Testis (tissue), 3 donors: Measurements from ENCODE around the gene APLF. TPM values are rescaled to one million over a fixed set of nuclear protein-coding genes. Genes with fewer than 3 reads are reported as not detected.

ENCODE experiments used
- DNase-seq: peaks from one replicate; pipeline ENCODE4 v3.0.0-alpha.2; 2019
- H3K27ac ChIP-seq, 2 donors: fragments of 200-600 bp; sonication (generic); one replicate each; pipeline ENCODE4 v1.5.1; 2019
- H3K27me3 ChIP-seq: fragments of 200-600 bp; sonication (generic); one replicate; pipeline ENCODE4 v1.5.1; 2019
- H3K36me3 ChIP-seq: fragments of 200-600 bp; sonication (generic); one replicate; pipeline ENCODE4 v1.5.1; 2017; ENCODE audit warnings: low read depth; ENCODE audit errors: missing control alignments
- H3K4me1 ChIP-seq: fragments of 200-600 bp; sonication (generic); one replicate; pipeline ENCODE4 v1.5.1; 2019
- H3K4me3 ChIP-seq, 2 donors: fragments of 200-600 bp; sonication (generic); one replicate each; pipeline ENCODE4 v1.5.1; 2017 to 2019
- H3K9me3 ChIP-seq: fragments of 200-600 bp; sonication (generic); one replicate; pipeline ENCODE4 v1.5.1; 2017
- POLR2A ChIP-seq: fragments of 450-650 bp; IDR thresholded peaks from one replicate; pipeline ENCODE4 v1.6.1; 2017; ENCODE audit warnings: antibody characterized with exemption, mild to moderate bottlenecking, moderate library complexity
- WGBS, 2 donors: methylation state at CpG; one replicate each; pipeline ENCODE4 v1.1.5; 2018; 5-methylcytosine and 5-hydroxymethylcytosine counted together
- intact Hi-C: fragments of 100-400 bp; cut with DNase I; formaldehyde crosslinking; loops from one replicate; pipeline ENCODE4 v1.15.1; 2023; ENCODE audit warnings: low total_unique reads
- polyA plus RNA-seq: library from polyadenylated mRNA; stranded (reverse); fragments of 350-450 nt; fragmentation: Illumina TruSeq; extraction: RNeasy Lipid Tissue Mini Kit (QIAGEN cat#74804); gene quantifications from one replicate; pipeline ENCODE4 v1.2.3, GENCODE V29; 2014; ENCODE audit warnings: low read depth, low replicate concordance; ENCODE audit not compliant: insufficient read depth
- total RNA-seq, 2 donors: library from RNA; depleted of rRNA; stranded (reverse); fragments of >200 nt; gene quantifications; one replicate each; pipeline ENCODE4 v1.2.3, GENCODE V29; 2016
- TF ChIP-seq, protein P1 (sequence below), 3 experiments: fragments of 450-650 bp in 2 of 3; fragments of 200-600 bp in 1 of 3; sonication (generic) in 1 of 3; IDR thresholded peaks; one replicate each; pipeline ENCODE4 v1.5.1; 2016 to 2019; ENCODE audit warnings: antibody characterized with exemption in 3 of 3, mild to moderate bottlenecking in 2 of 3, moderate library complexity in 1 of 3

Gene APLF
- total and polyA plus RNA-seq, 3 donors from 2014 or later: 6.6 to 21.7 (median 14.7) TPM

GRCh38 chr2:68489282-68489681 lies 21.9 kb downstream of the APLF start:
- Histone ChIP-seq H3K27me3 (no peaks in the 10 kb centered on the region), H3K4me1 (no peaks in the 10 kb centered on the region), H3K9me3 (no peaks in the 10 kb centered on the region), H3K36me3 (no peaks in the 10 kb centered on the region), H3K4me3 (no peak overlapping the region), H3K27ac (no peak overlapping the region)
- TF ChIP-seq, protein P1, sequence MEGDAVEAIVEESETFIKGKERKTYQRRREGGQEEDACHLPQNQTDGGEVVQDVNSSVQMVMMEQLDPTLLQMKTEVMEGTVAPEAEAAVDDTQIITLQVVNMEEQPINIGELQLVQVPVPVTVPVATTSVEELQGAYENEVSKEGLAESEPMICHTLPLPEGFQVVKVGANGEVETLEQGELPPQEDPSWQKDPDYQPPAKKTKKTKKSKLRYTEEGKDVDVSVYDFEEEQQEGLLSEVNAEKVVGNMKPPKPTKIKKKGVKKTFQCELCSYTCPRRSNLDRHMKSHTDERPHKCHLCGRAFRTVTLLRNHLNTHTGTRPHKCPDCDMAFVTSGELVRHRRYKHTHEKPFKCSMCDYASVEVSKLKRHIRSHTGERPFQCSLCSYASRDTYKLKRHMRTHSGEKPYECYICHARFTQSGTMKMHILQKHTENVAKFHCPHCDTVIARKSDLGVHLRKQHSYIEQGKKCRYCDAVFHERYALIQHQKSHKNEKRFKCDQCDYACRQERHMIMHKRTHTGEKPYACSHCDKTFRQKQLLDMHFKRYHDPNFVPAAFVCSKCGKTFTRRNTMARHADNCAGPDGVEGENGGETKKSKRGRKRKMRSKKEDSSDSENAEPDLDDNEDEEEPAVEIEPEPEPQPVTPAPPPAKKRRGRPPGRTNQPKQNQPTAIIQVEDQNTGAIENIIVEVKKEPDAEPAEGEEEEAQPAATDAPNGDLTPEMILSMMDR (IDR thresholded peaks at IDR 0.05): no peak
- WGBS, 2 donors: 82 to 92% methylated on average over 1 of the region's 1 CpG
- no peak for DNase-seq
- intact Hi-C loops: no loop called here

- DNase-seq: no peak
- H3K4me1 ChIP-seq: no peaks in the 10 kb centered on the region
- no peaks in the 10 kb centered on the region for H3K36me3 ChIP-seq
- H3K4me3 ChIP-seq: no peak overlapping the region
- TF ChIP-seq, protein P1 (IDR thresholded peaks at IDR 0.05): no peak
- no peak for TF ChIP-seq POLR2A
- 98 to 100% methylated on average over 1 of the region's 1 CpG for WGBS, 2 donors
- no peak overlapping the region for H3K27ac ChIP-seq
- no peaks in the 10 kb centered on the region for H3K27me3 ChIP-seq
- H3K9me3 ChIP-seq: no peaks in the 10 kb centered on the region
- intact Hi-C loops: no loop called here
Observed at GRCh38 chr2:68491582-68491981, 24.2 kb downstream of the APLF start.

DNA sequence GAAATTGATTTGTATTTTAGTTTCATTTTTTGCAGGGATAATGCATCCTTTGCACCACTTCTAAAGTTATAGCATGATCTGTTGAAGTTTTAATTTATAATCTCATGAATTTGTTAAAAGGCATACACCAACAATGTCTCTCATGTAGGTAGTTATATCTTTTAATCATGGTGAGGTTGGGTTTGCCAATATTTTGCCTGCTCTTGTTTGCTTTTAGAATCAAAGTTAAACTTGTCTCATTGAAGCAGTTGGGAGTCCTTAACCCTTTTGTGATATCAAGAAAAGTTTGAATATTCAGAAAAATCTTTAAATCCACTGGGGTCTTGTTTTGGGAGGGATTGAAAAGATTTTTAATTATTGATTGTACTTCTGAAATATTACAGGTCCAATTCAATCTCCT lies 31.7 kb downstream of the APLF start:
- DNase-seq: no peak
- no peaks in the 10 kb centered on the region for H3K9me3 ChIP-seq
- no peak overlapping the region for H3K27ac ChIP-seq
- no peaks in the 10 kb centered on the region for H3K27me3 ChIP-seq
- H3K36me3 ChIP-seq: no peaks in the 10 kb centered on the region
- no peaks in the 10 kb centered on the region for H3K4me1 ChIP-seq
- H3K4me3 ChIP-seq: no peak overlapping the region
- intact Hi-C loops: no loop called here
- TF ChIP-seq, protein P1 (IDR thresholded peaks at IDR 0.05): no peak
- TF ChIP-seq POLR2A: no peak

- H3K27me3 ChIP-seq: no peaks in the 10 kb centered on the region
Observed at GRCh38 chr2:68500649-68501048, 33.3 kb downstream of the APLF start.

DNA sequence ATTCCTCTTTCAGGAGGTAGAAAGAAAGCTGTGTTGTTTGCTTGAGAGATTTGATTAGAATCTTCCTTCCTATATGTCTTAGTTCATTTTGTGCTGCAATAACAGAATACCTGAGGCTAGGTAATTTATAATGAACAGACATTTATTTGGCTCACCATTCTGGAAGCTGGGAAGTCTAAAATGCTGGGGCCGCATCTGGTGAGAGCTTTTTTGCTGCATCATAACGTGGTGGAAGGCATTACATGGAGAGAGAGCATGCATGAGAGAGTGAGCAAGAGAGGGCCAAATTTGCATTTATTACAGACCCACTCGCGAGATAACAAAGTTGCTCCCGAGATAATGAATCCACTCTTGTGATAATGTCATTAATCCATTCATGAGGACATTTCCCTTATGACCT lies 34.4 kb downstream of the APLF start:
- Histone ChIP-seq H3K4me3 (no peak overlapping the region), H3K36me3 (no peaks in the 10 kb centered on the region), H3K9me3 (no peaks in the 10 kb centered on the region), H3K27ac (no peak overlapping the region), H3K27me3 (no peaks in the 10 kb centered on the region), H3K4me1 (no peaks in the 10 kb centered on the region)
- TF ChIP-seq, protein P1 (IDR thresholded peaks at IDR 0.05): no peak
- no peak for TF ChIP-seq POLR2A
- DNase-seq: no peak
- intact Hi-C loops: no loop called here
- 84 to 94% methylated on average over 5 of the region's 5 CpGs for WGBS, 2 donors

More at GRCh38 chr2:68500649-68501048, 33.3 kb downstream of the APLF start:
- Histone ChIP-seq H3K4me3 (no peak overlapping the region), H3K36me3 (no peaks in the 10 kb centered on the region), H3K4me1 (no peaks in the 10 kb centered on the region), H3K27ac (no peak overlapping the region), H3K9me3 (no peaks in the 10 kb centered on the region)
- TF ChIP-seq, protein P1 (IDR thresholded peaks at IDR 0.05): no peak
- TF ChIP-seq POLR2A: no peak
- intact Hi-C loops: no loop called here
- no peak for DNase-seq
- 89 to 97% methylated on average over 4 of the region's 4 CpGs for WGBS, 2 donors
